WERI-Rb-1 (cell line): ENCODE results near the gene SARS1.

Experiments used
- DNase-seq: peaks from one replicate; pipeline ENCODE4 v3.0.0-alpha.2; 2020
- H3K27ac ChIP-seq: fragments of 250-450 bp; sonication (Bioruptor Pico); 2 replicates; pipeline ENCODE4 v1.5.1; 2020; ENCODE audit warnings: mild to moderate bottlenecking, moderate library complexity
- H3K27me3 ChIP-seq: fragments of 250-450 bp; sonication (Bioruptor Pico); 2 replicates; pipeline ENCODE4 v1.5.1; 2021; ENCODE audit warnings: mild to moderate bottlenecking, low read depth, moderate library complexity; ENCODE audit not compliant: insufficient read depth, severe bottlenecking
- H3K36me3 ChIP-seq: fragments of 250-450 bp; sonication (Bioruptor Pico); 2 replicates; pipeline ENCODE4 v1.5.1; 2020; ENCODE audit warnings: mild to moderate bottlenecking, moderate library complexity
- H3K4me3 ChIP-seq: 2 replicates; pipeline ENCODE4 v1.5.1; 2011; ENCODE audit warnings: low read depth, mild to moderate bottlenecking, control low read depth, low read length
- H3K9me3 ChIP-seq: fragments of 250-450 bp; sonication (Bioruptor Pico); 2 replicates; pipeline ENCODE4 v1.5.1; 2021; ENCODE audit warnings: mild to moderate bottlenecking, moderate library complexity; ENCODE audit not compliant: severe bottlenecking
- CTCF ChIP-seq: IDR thresholded peaks from 2 replicates; pipeline ENCODE4 v1.5.1; 2011; ENCODE audit warnings: low read depth, mild to moderate bottlenecking, control low read depth, inconsistent platforms, low read length

Gene SARS1

GRCh38 chr1:109255678-109256077 is 42.0 kb downstream of the SARS1 start:
- Histone ChIP-seq H3K27me3 (no peaks in the 10 kb centered on the region), H3K27ac (peak overlapping the region; percentile 82), H3K9me3 (peaks cover 5% of the 10 kb centered on the region), H3K36me3 (peaks cover 64% of the 10 kb centered on the region), H3K4me3 (no peak overlapping the region; the same call in 1 of the 2 replicates)
- no peak for TF ChIP-seq CTCF
- DNase-seq = peak; percentile 84

GRCh38 chr1:109256085-109256484 is 42.4 kb downstream of the SARS1 start:
- H3K27me3 ChIP-seq = no peaks in the 10 kb centered on the region
- H3K36me3 ChIP-seq = peaks cover 64% of the 10 kb centered on the region
- DNase-seq = no peak
- no peak for TF ChIP-seq CTCF
- peaks cover 1% of the 10 kb centered on the region for H3K9me3 ChIP-seq
- peak overlapping the region; percentile 82 for H3K27ac ChIP-seq
- H3K4me3 ChIP-seq = no peak overlapping the region

GRCh38 chr1:109256971-109257681 is 43.4 kb downstream of the SARS1 start:
- no peak for TF ChIP-seq CTCF
- Histone ChIP-seq H3K9me3 (no peaks in the 10 kb centered on the region), H3K36me3 (peaks cover 64% of the 10 kb centered on the region), H3K27ac (peak overlapping the region; percentile 82), H3K27me3 (no peaks in the 10 kb centered on the region), H3K4me3 (no peak overlapping the region)
- no peak for DNase-seq

- TF ChIP-seq CTCF = no peak
- no peaks in the 10 kb centered on the region for H3K9me3 ChIP-seq
- no peak overlapping the region; the same call in 1 of the 2 replicates for H3K27ac ChIP-seq
- H3K27me3 ChIP-seq = no peaks in the 10 kb centered on the region
- H3K36me3 ChIP-seq = peaks cover 64% of the 10 kb centered on the region
- no peak for DNase-seq
- no peak overlapping the region for H3K4me3 ChIP-seq
These were observed 44.1 kb downstream of the SARS1 start for GRCh38 chr1:109257682-109258421.

- H3K9me3 ChIP-seq = no peaks in the 10 kb centered on the region
- H3K36me3 ChIP-seq = peaks cover 63% of the 10 kb centered on the region
- no peaks in the 10 kb centered on the region for H3K27me3 ChIP-seq
- H3K27ac ChIP-seq = no peak overlapping the region; the same call in 1 of the 2 replicates
- H3K4me3 ChIP-seq = no peak overlapping the region
- no peak for TF ChIP-seq CTCF
- no peak for DNase-seq
These were observed 45.1 kb downstream of the SARS1 start for GRCh38 chr1:109258481-109259466.
